GM18951 (cell line): ENCODE results near the gene ARHGEF3.

ENCODE experiments used
- POLR2A ChIP-seq: IDR thresholded peaks from 4 replicates; pipeline ENCODE4 v1.6.1; 2011; ENCODE audit warnings: mild to moderate bottlenecking; ENCODE audit not compliant: insufficient read length, insufficient read depth; ENCODE audit errors: extremely low read depth
- in situ Hi-C: fragments of 300-500 bp; cut with MboI; formaldehyde crosslinking; loops from one replicate; pipeline ENCODE4 v1.12.0; 2022; ENCODE audit warnings: low sequenced_read_pairs, mixed read lengths, inconsistent platforms; ENCODE audit not compliant: unreplicated experiment

ARHGEF3 gene

GRCh38 chr3:56783644-56784447, 17.9 kb downstream of the ARHGEF3 start:
- in situ Hi-C loops: no loop called here
- peak; percentile 20 for TF ChIP-seq POLR2A

GRCh38 chr3:56782906-56783305, 18.8 kb downstream of the ARHGEF3 start:
- in situ Hi-C loops: no loop called here
- TF ChIP-seq POLR2A: no peak

- TF ChIP-seq POLR2A: no peak
- in situ Hi-C loops: no loop called here
These were observed 19.5 kb downstream of the ARHGEF3 start for GRCh38 chr3:56782215-56782614.

- no peak for TF ChIP-seq POLR2A
- in situ Hi-C loops: no loop called here
These were observed 20.0 kb downstream of the ARHGEF3 start for GRCh38 chr3:56781762-56782161.

- TF ChIP-seq POLR2A: no peak
- in situ Hi-C loops: no loop called here
These were observed 20.8 kb downstream of the ARHGEF3 start for GRCh38 chr3:56780936-56781335.

- in situ Hi-C loops: no loop called here
- no peak for TF ChIP-seq POLR2A
These were observed 22.9 kb downstream of the ARHGEF3 start for GRCh38 chr3:56778893-56779292.

GRCh38 chr3:56776556-56776950, 25.2 kb downstream of the ARHGEF3 start:
- in situ Hi-C loops: no loop called here
- TF ChIP-seq POLR2A: no peak

GRCh38 chr3:56775838-56776555, 25.8 kb downstream of the ARHGEF3 start:
- TF ChIP-seq POLR2A: no peak
- in situ Hi-C loops: no loop called here

GRCh38 chr3:56775445-56775837, 26.3 kb downstream of the ARHGEF3 start:
- in situ Hi-C loops: no loop called here
- TF ChIP-seq POLR2A: no peak

GRCh38 chr3:56773986-56774385, 27.8 kb downstream of the ARHGEF3 start:
- TF ChIP-seq POLR2A: no peak
- in situ Hi-C loops: no loop called here

GRCh38 chr3:56772952-56773938, 28.5 kb downstream of the ARHGEF3 start:
- in situ Hi-C loops: no loop called here
- TF ChIP-seq POLR2A: no peak

GRCh38 chr3:56771376-56771775, 30.4 kb downstream of the ARHGEF3 start:
- in situ Hi-C loops: no loop called here
- no peak for TF ChIP-seq POLR2A
